ENCODE measurements around the gene KDM4B.

DNA sequence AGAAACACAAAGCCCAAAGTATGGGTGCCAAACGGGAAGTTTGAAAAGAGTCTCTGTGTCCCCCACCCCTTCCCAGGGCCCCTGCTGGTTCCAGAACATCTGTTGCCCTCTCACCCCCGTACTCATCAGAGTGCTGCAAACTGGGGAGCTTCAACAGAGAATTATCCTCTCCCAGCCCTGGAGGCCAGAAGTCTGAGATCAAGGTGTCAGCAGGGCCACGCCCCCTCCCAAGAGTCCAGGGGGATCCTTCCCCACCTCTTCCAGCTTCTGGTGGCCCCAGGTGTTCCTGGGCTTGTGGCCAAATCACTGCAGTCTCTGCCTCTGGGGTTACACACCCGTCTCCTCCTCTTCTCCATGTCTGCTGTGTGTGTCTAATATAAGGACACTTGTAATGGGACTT, 188.3 kb downstream of the KDM4B start:
- TF ChIP-seq, protein P1, sequence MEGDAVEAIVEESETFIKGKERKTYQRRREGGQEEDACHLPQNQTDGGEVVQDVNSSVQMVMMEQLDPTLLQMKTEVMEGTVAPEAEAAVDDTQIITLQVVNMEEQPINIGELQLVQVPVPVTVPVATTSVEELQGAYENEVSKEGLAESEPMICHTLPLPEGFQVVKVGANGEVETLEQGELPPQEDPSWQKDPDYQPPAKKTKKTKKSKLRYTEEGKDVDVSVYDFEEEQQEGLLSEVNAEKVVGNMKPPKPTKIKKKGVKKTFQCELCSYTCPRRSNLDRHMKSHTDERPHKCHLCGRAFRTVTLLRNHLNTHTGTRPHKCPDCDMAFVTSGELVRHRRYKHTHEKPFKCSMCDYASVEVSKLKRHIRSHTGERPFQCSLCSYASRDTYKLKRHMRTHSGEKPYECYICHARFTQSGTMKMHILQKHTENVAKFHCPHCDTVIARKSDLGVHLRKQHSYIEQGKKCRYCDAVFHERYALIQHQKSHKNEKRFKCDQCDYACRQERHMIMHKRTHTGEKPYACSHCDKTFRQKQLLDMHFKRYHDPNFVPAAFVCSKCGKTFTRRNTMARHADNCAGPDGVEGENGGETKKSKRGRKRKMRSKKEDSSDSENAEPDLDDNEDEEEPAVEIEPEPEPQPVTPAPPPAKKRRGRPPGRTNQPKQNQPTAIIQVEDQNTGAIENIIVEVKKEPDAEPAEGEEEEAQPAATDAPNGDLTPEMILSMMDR (IDR thresholded peaks at IDR 0.05; ENCODE audit: control extremely low read depth in 1 of 3, insufficient read depth in 1 of 3, low read depth in 1 of 3, low read length in 3 of 3), result no peak
- TF ChIP-seq, protein P2, sequence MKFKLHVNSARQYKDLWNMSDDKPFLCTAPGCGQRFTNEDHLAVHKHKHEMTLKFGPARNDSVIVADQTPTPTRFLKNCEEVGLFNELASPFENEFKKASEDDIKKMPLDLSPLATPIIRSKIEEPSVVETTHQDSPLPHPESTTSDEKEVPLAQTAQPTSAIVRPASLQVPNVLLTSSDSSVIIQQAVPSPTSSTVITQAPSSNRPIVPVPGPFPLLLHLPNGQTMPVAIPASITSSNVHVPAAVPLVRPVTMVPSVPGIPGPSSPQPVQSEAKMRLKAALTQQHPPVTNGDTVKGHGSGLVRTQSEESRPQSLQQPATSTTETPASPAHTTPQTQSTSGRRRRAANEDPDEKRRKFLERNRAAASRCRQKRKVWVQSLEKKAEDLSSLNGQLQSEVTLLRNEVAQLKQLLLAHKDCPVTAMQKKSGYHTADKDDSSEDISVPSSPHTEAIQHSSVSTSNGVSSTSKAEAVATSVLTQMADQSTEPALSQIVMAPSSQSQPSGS (IDR thresholded peaks at IDR 0.05; ENCODE audit: low read length), result no peak
- TF ChIP-seq TCF12 (IDR thresholded peaks at IDR 0.05; ENCODE audit: low read depth, low read length) (no peak), TAF1 (IDR thresholded peaks at IDR 0.05; ENCODE audit: low read depth, low read length) (no peak), HDAC6 (IDR thresholded peaks at IDR 0.05; ENCODE audit: low read depth, low read length) (no peak)
